Vagina (tissue), 2 donors: Measurements from ENCODE around the gene PSAP.

Source experiments
- POLR2AphosphoS5 ChIP-seq, 2 donors: sonication (generic); formaldehyde crosslinking; IDR thresholded peaks; one replicate each; pipeline ENCODE4 v1.9.0; 2017; ENCODE audit warnings: antibody characterized with exemption in 2 of 2, mild to moderate bottlenecking in 2 of 2, low read depth in 1 of 2; ENCODE audit not compliant: insufficient read depth in 1 of 2
- TF ChIP-seq, protein P1 (sequence below), 3 experiments: fragments of 450-650 bp in 2 of 3; fragments of 200-600 bp in 1 of 3; sonication (generic) in 1 of 3; IDR thresholded peaks; one replicate each; pipeline ENCODE4 v1.5.1; 2017 to 2019; ENCODE audit warnings: antibody characterized with exemption in 3 of 3, mild to moderate bottlenecking in 2 of 3, moderate library complexity in 2 of 3

GRCh38 chr10:71842856-71843686, 8.0 kb downstream of the PSAP start:
- TF ChIP-seq POLR2AphosphoS5 (IDR thresholded peaks at IDR 0.05; ENCODE audit: insufficient read depth in 1 of 2, low read depth in 1 of 2) = no peak
- TF ChIP-seq, protein P1, sequence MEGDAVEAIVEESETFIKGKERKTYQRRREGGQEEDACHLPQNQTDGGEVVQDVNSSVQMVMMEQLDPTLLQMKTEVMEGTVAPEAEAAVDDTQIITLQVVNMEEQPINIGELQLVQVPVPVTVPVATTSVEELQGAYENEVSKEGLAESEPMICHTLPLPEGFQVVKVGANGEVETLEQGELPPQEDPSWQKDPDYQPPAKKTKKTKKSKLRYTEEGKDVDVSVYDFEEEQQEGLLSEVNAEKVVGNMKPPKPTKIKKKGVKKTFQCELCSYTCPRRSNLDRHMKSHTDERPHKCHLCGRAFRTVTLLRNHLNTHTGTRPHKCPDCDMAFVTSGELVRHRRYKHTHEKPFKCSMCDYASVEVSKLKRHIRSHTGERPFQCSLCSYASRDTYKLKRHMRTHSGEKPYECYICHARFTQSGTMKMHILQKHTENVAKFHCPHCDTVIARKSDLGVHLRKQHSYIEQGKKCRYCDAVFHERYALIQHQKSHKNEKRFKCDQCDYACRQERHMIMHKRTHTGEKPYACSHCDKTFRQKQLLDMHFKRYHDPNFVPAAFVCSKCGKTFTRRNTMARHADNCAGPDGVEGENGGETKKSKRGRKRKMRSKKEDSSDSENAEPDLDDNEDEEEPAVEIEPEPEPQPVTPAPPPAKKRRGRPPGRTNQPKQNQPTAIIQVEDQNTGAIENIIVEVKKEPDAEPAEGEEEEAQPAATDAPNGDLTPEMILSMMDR (IDR thresholded peaks at IDR 0.05) = no peak
